ENCODE results near the gene GNG12. TPM values are rescaled to one million over a fixed set of nuclear protein-coding genes. Genes with fewer than 3 reads are reported as not detected.

Gene GNG12
- total and polyA plus RNA-seq, 8 donors = 21.7 to 189 (median 59.6) TPM

GRCh38 chr1:67716800-67717199 lies 116.5 kb downstream of the GNG12 start:
- Histone ChIP-seq H3K27ac (peak overlapping the region in 2 of 5 donors; percentile 10 to 43), H3K36me3 (no peaks in the 10 kb centered on the region), H3K9me3 (no peaks in the 10 kb centered on the region), H3K4me1 (peaks cover 55 to 92% (median 77%) of the 10 kb centered on the region in 4 donors), H3K4me3 (no peak overlapping the region), H3K27me3 (no peaks in the 10 kb centered on the region)
- no peak for DNase-seq
- WGBS, 5 donors = 59 to 67% (median 66%) methylated on average over 4 of the region's 4 CpGs
- intact Hi-C loops (cut with DNase I; ENCODE audit: low total_unique reads) = no loop called here
- no peak for TF ChIP-seq POLR2A (IDR thresholded peaks at IDR 0.05)
- TF ChIP-seq EP300 (IDR thresholded peaks at IDR 0.05) = no peak
- no peak for TF ChIP-seq POLR2AphosphoS5 (IDR thresholded peaks at IDR 0.05)
- TF ChIP-seq CTCF (IDR thresholded peaks at IDR 0.05) = no peak

- 46 to 75% (median 59%) methylated on average over 2 of the region's 2 CpGs for WGBS, 5 donors
- H3K27ac ChIP-seq = peak overlapping the region in 1 of 5 donors; percentile 20
- intact Hi-C loops (cut with DNase I; ENCODE audit: low total_unique reads) = no loop called here
- H3K36me3 ChIP-seq = no peaks in the 10 kb centered on the region
- H3K9me3 ChIP-seq = no peaks in the 10 kb centered on the region
- no peak for DNase-seq
- H3K27me3 ChIP-seq = no peaks in the 10 kb centered on the region
- no peak overlapping the region for H3K4me3 ChIP-seq
- H3K4me1 ChIP-seq = peaks cover 59 to 92% (median 76%) of the 10 kb centered on the region in 4 donors
- no peak for TF ChIP-seq EP300 (IDR thresholded peaks at IDR 0.05)
- TF ChIP-seq POLR2AphosphoS5 (IDR thresholded peaks at IDR 0.05) = no peak
- no peak for TF ChIP-seq POLR2A (IDR thresholded peaks at IDR 0.05)
- TF ChIP-seq CTCF (IDR thresholded peaks at IDR 0.05) = no peak
Observed at GRCh38 chr1:67715819-67716218, 117.4 kb downstream of the GNG12 start.

GRCh38 chr1:67713057-67713846 lies 120.0 kb downstream of the GNG12 start:
- H3K4me1 ChIP-seq = peaks cover 53 to 92% (median 70%) of the 10 kb centered on the region in 4 donors
- peak in 1 of 3 donors; percentile 69 for TF ChIP-seq POLR2AphosphoS5 (IDR thresholded peaks at IDR 0.05)
- TF ChIP-seq POLR2A (IDR thresholded peaks at IDR 0.05) = no peak
- peak overlapping the region; percentile 65 to 78 (median 69) for H3K27ac ChIP-seq
- H3K27me3 ChIP-seq = no peaks in the 10 kb centered on the region
- intact Hi-C loops (cut with DNase I; ENCODE audit: low total_unique reads) = no loop called here
- WGBS, 5 donors = 48 to 65% (median 63%) methylated on average over 6 of the region's 6 CpGs
- peak overlapping the region in 1 of 4 donors; percentile 8 for H3K4me3 ChIP-seq
- H3K9me3 ChIP-seq = no peaks in the 10 kb centered on the region
- DNase-seq = peak; percentile 64 to 83
- H3K36me3 ChIP-seq = no peaks in the 10 kb centered on the region

- Histone ChIP-seq H3K27ac (peak overlapping the region; percentile 31 to 78 (median 69)), H3K36me3 (peaks cover 0 to 4% (median 0%) of the 10 kb centered on the region in 4 donors), H3K4me1 (peaks cover 45 to 93% (median 70%) of the 10 kb centered on the region in 4 donors), H3K9me3 (no peaks in the 10 kb centered on the region), H3K4me3 (no peak overlapping the region), H3K27me3 (no peaks in the 10 kb centered on the region)
- 6 to 37% (median 17%) methylated on average over 2 of the region's 2 CpGs for WGBS, 5 donors
- DNase-seq = peak in 1 of 2 donors; percentile 51
- intact Hi-C loops (cut with DNase I; ENCODE audit: low total_unique reads) = no loop called here
- TF ChIP-seq EP300 (IDR thresholded peaks at IDR 0.05) (no peak), POLR2AphosphoS5 (IDR thresholded peaks at IDR 0.05) (no peak), POLR2A (IDR thresholded peaks at IDR 0.05) (no peak)
Observed at GRCh38 chr1:67711855-67712212, 121.4 kb downstream of the GNG12 start.

- 30 to 41% (median 35%) methylated on average over 7 of the region's 7 CpGs for WGBS, 5 donors
- no peaks in the 10 kb centered on the region for H3K9me3 ChIP-seq
- peak in 1 of 2 donors; percentile 53 for DNase-seq
- TF ChIP-seq POLR2AphosphoS5 (IDR thresholded peaks at IDR 0.05) (no peak), EP300 (IDR thresholded peaks at IDR 0.05) (no peak), CTCF (IDR thresholded peaks at IDR 0.05) (no peak), POLR2A (IDR thresholded peaks at IDR 0.05) (no peak)
- H3K27ac ChIP-seq = peak overlapping the region; percentile 31 to 78 (median 69)
- H3K27me3 ChIP-seq = no peaks in the 10 kb centered on the region
- intact Hi-C loops (cut with DNase I; ENCODE audit: low total_unique reads) = no loop called here
- H3K4me3 ChIP-seq = no peak overlapping the region
- H3K36me3 ChIP-seq = peaks cover 0 to 9% (median 0%) of the 10 kb centered on the region in 4 donors
- peaks cover 40 to 89% (median 69%) of the 10 kb centered on the region in 4 donors for H3K4me1 ChIP-seq
Observed at GRCh38 chr1:67711158-67711854, 122.0 kb downstream of the GNG12 start.

Measured in stomach (tissue), 9 donors.